ENCODE measurements around the gene RPUSD4.
A peak's percentile ranks its signal among the peaks of the same experiment; 100 is the strongest.

The RPUSD4 gene

GRCh38 chr11:126212089-126212660 lies 725 bp upstream of the RPUSD4 start:
- H3K4me3 ChIP-seq (ENCODE audit: low read depth, low read length) = peak overlapping the region; percentile 98

- H3K4me3 ChIP-seq (ENCODE audit: low read depth, low read length) = peak overlapping the region; percentile 98
Observed at GRCh38 chr11:126210871-126211235, 597 bp downstream of the RPUSD4 start.

DNA sequence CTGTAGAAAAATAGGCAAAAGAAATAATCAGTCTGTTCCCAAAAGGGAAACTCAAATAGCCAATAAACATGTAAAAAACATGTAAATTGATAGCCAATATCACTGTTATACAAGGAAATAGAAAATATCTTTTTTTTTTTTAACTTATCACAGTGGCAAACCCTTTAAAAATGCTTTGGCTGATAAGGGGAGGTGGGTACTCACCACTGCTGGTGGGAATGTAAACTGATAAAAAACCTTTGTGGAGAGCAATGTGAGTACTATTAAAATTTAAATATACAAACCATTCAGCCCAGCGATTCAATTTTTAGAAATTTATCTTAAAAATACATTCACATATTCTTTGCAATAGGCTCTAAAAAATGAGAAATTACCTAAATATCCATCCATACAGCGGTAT lies 3.6 kb downstream of the RPUSD4 start:
- no peak overlapping the region for H3K4me3 ChIP-seq (ENCODE audit: low read depth, low read length)

- no peak overlapping the region for H3K4me3 ChIP-seq (ENCODE audit: low read depth, low read length)
Observed at GRCh38 chr11:126205359-126205758, 6.1 kb downstream of the RPUSD4 start.

GRCh38 chr11:126202646-126203359 lies 8.6 kb downstream of the RPUSD4 start:
- H3K4me3 ChIP-seq (ENCODE audit: low read depth, low read length) = no peak overlapping the region

DNA sequence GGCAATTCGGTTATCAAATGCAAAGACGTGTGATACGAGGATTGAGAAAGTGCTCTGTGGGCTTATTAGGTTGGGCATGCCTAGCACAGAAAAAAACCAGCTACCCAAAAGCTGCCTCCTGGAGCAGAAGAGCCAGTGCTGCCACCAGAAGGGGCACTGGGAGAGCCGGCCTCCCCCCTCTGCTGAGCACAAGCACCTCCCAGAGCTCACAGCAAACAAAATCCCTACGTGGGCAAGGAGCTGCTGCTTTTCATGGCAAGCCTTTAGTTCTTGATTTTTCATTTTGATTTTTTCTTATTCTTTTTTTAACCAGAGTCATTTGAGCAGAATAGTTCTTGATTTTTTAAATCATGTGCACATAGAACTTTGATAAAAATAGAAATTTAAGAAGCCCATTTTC lies 12.8 kb downstream of the RPUSD4 start:
- no peak overlapping the region for H3K4me3 ChIP-seq (ENCODE audit: low read depth, low read length)

DNA sequence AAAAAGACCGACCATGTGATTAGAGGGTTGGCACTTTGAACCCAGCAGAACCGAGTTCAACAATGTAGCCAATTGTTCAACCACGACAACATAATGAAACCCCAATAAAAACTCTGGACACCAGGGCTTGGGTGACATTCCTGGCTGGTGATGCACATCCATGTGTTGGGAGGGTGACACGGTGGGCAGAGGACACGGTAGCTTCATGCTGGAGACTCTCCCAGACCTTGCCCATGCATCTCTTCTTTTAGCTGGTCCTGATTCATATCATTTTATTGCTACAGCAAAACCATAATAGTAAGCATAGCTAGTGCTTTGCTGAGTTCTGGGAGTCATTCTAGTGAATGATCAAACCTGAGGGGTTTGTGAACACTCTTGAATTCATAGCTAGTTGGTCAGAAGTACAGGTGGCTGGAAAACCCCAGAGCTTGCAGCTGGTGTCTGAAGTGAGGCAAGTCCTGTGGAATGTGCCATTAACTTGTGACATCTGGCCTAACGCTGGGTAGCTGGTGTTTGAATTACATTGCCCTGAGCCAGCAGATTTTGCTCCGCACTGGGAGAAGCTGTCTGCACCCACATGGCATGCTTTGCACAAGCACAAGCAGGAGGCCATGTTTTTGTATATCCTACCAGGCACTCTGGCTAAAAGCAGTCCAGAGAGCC lies 14.0 kb downstream of the RPUSD4 start:
- H3K4me3 ChIP-seq (ENCODE audit: low read depth, low read length) = no peak overlapping the region

GRCh38 chr11:126195119-126195518 lies 16.3 kb downstream of the RPUSD4 start:
- no peak overlapping the region for H3K4me3 ChIP-seq (ENCODE audit: low read depth, low read length)

DNA sequence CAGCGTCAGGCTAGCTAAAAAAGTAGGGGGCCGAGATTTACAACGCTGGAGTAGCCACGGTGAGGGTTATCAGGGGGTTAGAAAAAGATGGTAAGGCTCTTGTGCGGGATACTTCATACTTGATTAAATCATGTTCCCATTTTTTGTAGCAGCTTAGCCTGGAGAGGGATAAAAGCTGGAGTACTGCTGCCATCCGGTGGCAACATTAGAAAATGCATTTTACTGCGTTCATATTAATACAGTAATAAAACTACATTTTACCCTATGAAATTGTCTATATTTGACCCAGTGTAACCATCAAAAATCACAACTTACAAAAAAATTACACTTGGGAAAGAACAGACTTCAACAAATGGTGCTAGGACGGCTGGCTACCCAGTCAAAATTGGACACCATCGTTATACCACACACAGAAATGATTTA lies 17.3 kb downstream of the RPUSD4 start:
- no peak overlapping the region for H3K4me3 ChIP-seq (ENCODE audit: low read depth, low read length)

GRCh38 chr11:126193038-126193478 lies 18.4 kb downstream of the RPUSD4 start:
- H3K4me3 ChIP-seq (ENCODE audit: low read depth, low read length) = no peak overlapping the region

DNA sequence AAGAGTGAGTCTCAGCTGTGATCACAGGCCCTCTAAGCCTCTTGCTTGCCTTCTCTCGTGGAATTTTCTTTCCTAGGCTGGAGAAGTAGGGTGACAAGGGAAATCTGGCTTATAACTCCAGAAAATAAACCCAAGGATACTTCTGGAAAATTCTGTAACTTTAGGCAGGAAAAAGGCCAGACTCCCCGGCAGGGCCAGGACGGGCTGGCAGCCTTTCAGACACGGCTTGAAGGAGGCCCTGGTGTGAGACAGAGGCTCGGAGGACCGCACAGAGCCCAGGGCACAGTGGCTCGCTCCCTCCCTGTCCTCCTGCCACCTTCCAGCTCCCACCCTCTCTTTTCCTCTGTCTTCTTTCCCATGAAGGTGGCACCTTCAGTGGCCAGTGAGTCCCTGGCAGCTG lies 19.1 kb downstream of the RPUSD4 start:
- no peak overlapping the region for H3K4me3 ChIP-seq (ENCODE audit: low read depth, low read length)

DNA sequence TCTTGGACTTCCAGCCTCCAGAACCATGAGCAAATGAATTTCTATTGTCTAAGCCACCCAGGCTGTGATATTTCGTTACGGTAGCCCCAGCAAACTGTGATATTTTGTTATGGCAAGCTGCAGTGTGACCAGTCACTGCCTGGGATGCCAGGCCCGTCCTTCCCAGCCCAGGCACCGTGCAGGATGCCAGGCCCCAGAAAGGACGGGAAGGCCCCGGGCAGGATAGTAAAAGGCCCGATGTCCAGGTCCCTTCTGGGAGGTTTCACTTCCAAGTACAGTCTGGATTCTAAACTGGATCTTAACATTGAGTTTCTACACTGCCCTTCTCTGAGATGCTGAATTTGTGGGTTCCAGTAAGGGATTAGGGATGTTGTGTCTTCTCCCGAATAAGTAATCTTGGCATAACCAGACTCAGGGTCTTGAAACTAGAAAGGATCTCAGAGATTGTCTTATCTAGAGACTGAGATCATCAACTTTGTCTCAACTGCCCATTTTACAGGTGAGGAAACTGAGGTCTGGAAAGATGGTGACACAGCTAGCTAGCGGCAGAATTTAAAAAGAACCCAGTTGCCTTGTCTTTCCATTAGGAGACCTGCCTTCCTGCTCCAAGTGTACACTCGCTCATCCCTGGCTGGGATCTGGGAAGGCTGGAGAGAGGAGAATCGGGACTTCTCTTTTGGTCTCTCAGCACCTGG lies 19.9 kb downstream of the RPUSD4 start:
- H3K4me3 ChIP-seq (ENCODE audit: low read depth, low read length) = no peak overlapping the region

- no peak overlapping the region for H3K4me3 ChIP-seq (ENCODE audit: low read depth, low read length)
Observed at GRCh38 chr11:126190792-126191191, 20.7 kb downstream of the RPUSD4 start.

GRCh38 chr11:126189109-126189929 lies 22.1 kb downstream of the RPUSD4 start:
- H3K4me3 ChIP-seq (ENCODE audit: low read depth, low read length) = no peak overlapping the region

DNA sequence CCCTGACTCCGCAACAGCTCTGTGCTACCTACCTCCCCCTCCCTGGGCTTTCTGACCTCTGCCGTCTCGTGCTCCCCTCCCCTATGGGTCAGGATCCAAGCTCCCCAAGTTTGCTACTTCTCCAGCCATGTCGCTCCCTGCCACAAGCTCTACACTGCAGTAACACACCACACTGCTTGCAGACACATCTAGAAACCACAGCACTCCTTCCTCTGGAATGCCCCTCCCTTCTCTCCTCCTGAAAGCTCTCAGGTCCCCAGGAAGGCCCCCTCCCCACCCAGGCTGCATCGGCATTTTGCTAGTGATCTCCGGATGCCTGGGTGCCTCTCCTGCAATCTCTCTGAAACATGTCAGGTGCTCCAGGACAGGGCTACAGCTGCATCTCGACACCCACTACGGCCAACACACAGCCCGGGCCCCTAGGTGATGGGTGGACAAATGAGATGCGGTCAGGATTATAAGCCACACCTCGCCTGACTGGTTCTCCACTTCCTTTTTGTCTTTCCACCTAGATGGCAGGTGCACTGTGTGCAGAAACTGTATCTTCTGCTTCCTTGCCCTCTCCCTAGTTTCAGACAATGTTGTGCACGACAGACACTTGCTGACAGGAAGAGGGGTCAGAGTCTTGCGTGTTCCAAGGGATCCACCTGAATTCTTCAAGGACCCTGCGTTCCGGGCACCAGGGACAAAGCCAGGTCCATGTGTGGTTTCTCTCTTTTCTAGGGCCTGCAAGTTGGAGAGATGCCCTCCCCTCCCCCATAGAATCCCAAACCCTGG lies 22.9 kb downstream of the RPUSD4 start:
- no peak overlapping the region for H3K4me3 ChIP-seq (ENCODE audit: low read depth, low read length)

DNA sequence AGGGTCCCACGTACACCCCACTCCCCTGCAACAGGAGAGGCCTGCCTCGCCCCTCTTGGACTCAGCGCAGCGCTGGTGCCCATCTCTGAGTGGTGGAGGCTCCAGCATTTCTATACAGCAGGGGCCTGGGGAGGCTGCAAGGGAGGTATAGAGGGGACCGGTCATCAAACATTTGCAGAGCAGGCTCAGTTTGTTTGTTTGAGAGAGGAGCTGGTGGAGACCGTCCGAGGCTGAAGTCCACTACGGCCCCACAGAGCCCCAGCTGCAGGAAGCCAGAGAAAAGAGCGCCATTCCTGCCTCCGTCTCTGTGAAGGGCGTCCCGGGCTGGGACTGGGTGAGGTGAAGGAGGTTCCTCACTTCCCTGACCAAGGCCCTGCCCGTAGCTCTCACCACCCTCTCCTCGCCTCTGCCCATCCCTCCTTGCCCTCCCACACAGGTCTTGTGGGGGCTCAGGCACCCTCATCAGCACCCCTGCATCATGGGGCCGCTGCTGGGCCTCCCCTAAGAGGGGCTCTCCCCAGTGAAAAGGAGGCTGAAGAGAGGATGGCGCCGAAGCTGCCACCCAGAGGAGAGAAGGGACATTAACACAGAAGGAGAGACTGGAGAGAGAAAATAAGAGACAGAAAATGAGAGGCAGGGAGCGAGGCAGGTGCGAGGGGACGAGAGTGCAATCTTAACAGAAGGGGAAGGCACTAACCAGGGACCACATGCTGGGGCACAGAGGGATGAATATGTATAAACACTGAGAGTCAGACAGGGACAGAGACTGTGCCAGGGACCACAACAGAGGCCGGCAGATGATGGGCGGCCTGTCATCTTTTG lies 24.5 kb downstream of the RPUSD4 start:
- H3K4me3 ChIP-seq (ENCODE audit: low read depth, low read length) = no peak overlapping the region

GRCh38 chr11:126186025-126186698 lies 25.3 kb downstream of the RPUSD4 start:
- H3K4me3 ChIP-seq (ENCODE audit: low read depth, low read length) = no peak overlapping the region

DNA sequence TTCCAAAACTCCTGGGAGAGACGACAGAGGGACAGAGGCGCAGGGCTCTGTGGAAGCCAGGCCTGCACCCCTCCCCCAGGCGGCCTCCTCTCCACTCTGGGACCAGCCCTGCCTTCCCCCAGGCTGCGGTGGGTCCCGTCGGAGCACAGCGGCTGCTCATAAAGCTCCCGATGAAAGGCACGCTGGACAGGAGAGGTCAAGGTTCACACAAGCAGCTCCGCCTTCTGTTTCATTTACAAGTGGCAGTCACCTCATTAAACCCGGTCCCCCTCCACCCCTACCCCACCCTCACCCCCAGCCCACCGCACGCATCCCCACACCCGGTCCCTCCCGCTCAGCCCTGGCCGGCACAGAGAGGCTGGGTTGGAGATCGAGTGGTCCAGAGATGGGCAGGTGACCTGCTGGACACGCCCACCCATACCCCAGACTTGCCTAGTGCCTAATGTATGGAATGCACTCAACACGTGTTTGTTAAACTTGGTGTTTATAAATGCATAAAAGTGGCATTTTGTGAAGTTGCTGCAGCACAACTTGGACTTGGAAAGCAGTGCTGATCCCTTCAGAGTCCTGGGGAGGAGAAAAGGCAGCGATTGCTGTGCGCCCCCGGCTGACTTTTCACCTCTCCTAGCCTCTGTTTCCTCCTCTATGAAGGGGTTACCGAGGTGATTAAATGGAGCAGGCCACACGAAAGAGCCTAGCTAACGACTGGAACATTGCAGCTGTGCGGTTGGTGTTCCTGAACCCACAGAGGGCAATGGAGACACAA lies 26.0 kb downstream of the RPUSD4 start:
- no peak overlapping the region for H3K4me3 ChIP-seq (ENCODE audit: low read depth, low read length)
